ENCODE data around the gene DACT3. TPM values are rescaled to one million over a fixed set of nuclear protein-coding genes. Genes with fewer than 3 reads are reported as not detected.

Gene DACT3
- total RNA-seq, 2 experiments from 2014 or later, result 0.15 to 0.20 TPM

GRCh38 chr19:46625731-46626130, 35.3 kb downstream of the DACT3 start:
- no peaks in the 10 kb centered on the region for H3K27me3 Mint-ChIP-seq
- peaks cover 29% of the 10 kb centered on the region for H3K4me1 Mint-ChIP-seq
- H3K27ac Mint-ChIP-seq, result no peak overlapping the region
- no peak overlapping the region for H3K4me3 Mint-ChIP-seq
- DNase-seq, result no peak
- H3K9me3 Mint-ChIP-seq, result no peaks in the 10 kb centered on the region
- POLR2A ChIA-PET, result interaction anchor here (0.9 kb wide), 1 partner anchor 25 kb away, joined by 3 read pairs; no protein-coding TSS in a partner anchor
- CTCF ChIA-PET, result interaction anchor here (1.9 kb wide), 1 partner anchor 36 kb away, joined by 4 read pairs; the partner anchor contains the start of gene DACT3
- no peaks in the 10 kb centered on the region for H3K36me3 Mint-ChIP-seq (ENCODE audit: low read depth)

- DNase-seq, result peak; percentile 27
- H3K4me1 Mint-ChIP-seq, result peaks cover 34% of the 10 kb centered on the region
- H3K27ac Mint-ChIP-seq, result peak within 1 kb of the TSS; percentile 54
- H3K9me3 Mint-ChIP-seq, result no peaks in the 10 kb centered on the region
- ChIA-PET CTCF (interaction anchor here (0.6 to 1.9 kb wide), 2 partner anchors 36 to 138 kb away, joined by 3 to 4 read pairs; partner anchors contain the start of gene DACT3), POLR2A (interaction anchor here (0.6 to 1.9 kb wide), 2 partner anchors 14 to 24 kb away, joined by 3 to 7 read pairs; no protein-coding TSS in a partner anchor)
- peak within 1 kb of the TSS; percentile 71 for H3K4me3 Mint-ChIP-seq
- H3K36me3 Mint-ChIP-seq (ENCODE audit: low read depth), result no peaks in the 10 kb centered on the region
- no peaks in the 10 kb centered on the region for H3K27me3 Mint-ChIP-seq
Observed at GRCh38 chr19:46624958-46625661, 35.9 kb downstream of the DACT3 start, which contains the start of gene PTGIR. Gene PTGIR (minus strand): TSS chr19:46625089. CDS start chr19:46624225, 864 bp downstream.

DNA sequence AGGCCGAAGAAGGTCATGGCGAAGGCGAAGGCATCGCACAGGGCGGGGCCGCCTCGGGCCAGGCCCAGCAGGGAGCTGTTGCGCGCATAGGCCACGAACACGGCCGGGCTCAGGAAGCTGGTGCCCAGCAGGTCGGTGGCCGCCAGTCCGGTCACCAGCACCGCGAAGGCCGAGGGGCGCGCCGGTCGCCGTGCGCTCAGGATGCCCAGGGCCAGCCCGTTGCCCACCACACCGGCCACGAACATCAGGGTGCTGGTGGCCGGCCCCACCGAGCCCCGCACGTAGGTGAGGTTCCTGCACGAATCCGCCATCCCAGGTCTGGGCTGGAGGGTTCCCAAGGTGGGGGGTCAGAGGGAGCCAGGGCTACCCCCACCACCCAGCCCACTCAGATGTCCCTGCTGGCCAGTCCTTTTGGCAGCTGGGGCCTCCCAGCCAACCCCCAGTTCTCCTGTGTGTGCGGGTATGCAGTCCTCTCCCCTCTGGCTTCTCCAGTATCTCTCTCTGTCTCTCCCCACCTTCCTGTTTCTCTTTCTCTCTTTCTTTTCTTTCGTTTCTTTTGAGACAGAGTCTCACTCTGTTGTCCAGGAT, 37.0 kb downstream of the DACT3 start:
- ChIA-PET POLR2A (interaction anchor here (0.6 to 1.9 kb wide), 2 partner anchors 10 to 12 kb away, joined by 3 to 7 read pairs; no protein-coding TSS in a partner anchor), CTCF (interaction anchor here (1.0 to 1.9 kb wide), 2 partner anchors 10 to 37 kb away, joined by 3 to 4 read pairs; partner anchors contain the start of gene DACT3)
- Mint-ChIP-seq H3K4me3 (peak overlapping the region; percentile 71), H3K27me3 (no peaks in the 10 kb centered on the region), H3K4me1 (peaks cover 45% of the 10 kb centered on the region), H3K9me3 (no peaks in the 10 kb centered on the region), H3K36me3 (ENCODE audit: low read depth) (no peaks in the 10 kb centered on the region), H3K27ac (peak overlapping the region; percentile 41)
- DNase-seq, result no peak

GRCh38 chr19:46622118-46622446, 38.9 kb downstream of the DACT3 start:
- Mint-ChIP-seq H3K4me1 (peaks cover 57% of the 10 kb centered on the region), H3K4me3 (no peak overlapping the region), H3K27ac (no peak overlapping the region), H3K27me3 (no peaks in the 10 kb centered on the region), H3K36me3 (ENCODE audit: low read depth) (no peaks in the 10 kb centered on the region), H3K9me3 (no peaks in the 10 kb centered on the region)
- POLR2A ChIA-PET, result interaction anchor here (0.8 kb wide), 1 partner anchor 20 kb away, joined by 3 read pairs; no protein-coding TSS in a partner anchor
- no peak for DNase-seq
- CTCF ChIA-PET, result interaction anchor here (1.1 to 3.7 kb wide), 3 partner anchors 10 to 12 kb away, joined by 3 to 10 read pairs (median 4); no protein-coding TSS in a partner anchor

- POLR2A ChIA-PET, result interaction anchor here (0.5 to 2.5 kb wide), 3 partner anchors 12 to 483 kb away, joined by 3 to 6 read pairs (median 5); no protein-coding TSS in a partner anchor
- H3K27me3 Mint-ChIP-seq, result no peaks in the 10 kb centered on the region
- no peaks in the 10 kb centered on the region for H3K9me3 Mint-ChIP-seq
- H3K36me3 Mint-ChIP-seq (ENCODE audit: low read depth), result no peaks in the 10 kb centered on the region
- no peak overlapping the region for H3K4me3 Mint-ChIP-seq
- no peak for DNase-seq
- CTCF ChIA-PET, result interaction anchor here (1.1 to 3.7 kb wide), 2 partner anchors 9 to 12 kb away, joined by 3 to 10 read pairs; no protein-coding TSS in a partner anchor
- H3K4me1 Mint-ChIP-seq, result peaks cover 63% of the 10 kb centered on the region
- H3K27ac Mint-ChIP-seq, result peak overlapping the region; percentile 21
Observed at GRCh38 chr19:46621191-46622117, 39.5 kb downstream of the DACT3 start.

DNA sequence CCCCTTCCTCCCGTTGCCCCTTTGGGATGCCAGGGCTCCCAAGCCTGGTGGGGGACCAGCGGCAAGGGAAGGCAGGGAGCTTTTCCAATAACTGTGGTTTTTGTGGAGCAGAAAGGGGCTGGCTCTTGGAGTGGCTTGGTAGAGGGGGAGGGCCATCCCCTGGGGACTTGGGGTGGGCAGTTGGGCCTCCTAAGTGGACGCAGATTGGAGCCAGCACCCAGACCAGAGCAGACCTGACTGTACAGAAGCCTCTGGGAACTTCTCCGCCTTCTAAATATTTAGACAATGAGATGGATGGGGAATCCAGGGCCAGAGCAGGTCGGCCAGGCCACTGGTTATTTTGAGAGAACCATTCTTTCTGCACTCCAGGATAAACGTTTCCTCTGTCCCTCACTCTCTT, 40.3 kb downstream of the DACT3 start:
- Mint-ChIP-seq H3K27me3 (no peaks in the 10 kb centered on the region), H3K9me3 (no peaks in the 10 kb centered on the region), H3K4me3 (no peak overlapping the region), H3K27ac (no peak overlapping the region), H3K4me1 (peaks cover 69% of the 10 kb centered on the region), H3K36me3 (ENCODE audit: low read depth) (no peaks in the 10 kb centered on the region)
- POLR2A ChIA-PET, result interaction anchor here (0.5 to 2.5 kb wide), 3 partner anchors 13 to 482 kb away, joined by 3 to 6 read pairs (median 5); no protein-coding TSS in a partner anchor
- no peak for DNase-seq
- CTCF ChIA-PET, result interaction anchor here (1.4 to 3.7 kb wide), 2 partner anchors 9 to 10 kb away, joined by 3 to 10 read pairs; no protein-coding TSS in a partner anchor

DNA sequence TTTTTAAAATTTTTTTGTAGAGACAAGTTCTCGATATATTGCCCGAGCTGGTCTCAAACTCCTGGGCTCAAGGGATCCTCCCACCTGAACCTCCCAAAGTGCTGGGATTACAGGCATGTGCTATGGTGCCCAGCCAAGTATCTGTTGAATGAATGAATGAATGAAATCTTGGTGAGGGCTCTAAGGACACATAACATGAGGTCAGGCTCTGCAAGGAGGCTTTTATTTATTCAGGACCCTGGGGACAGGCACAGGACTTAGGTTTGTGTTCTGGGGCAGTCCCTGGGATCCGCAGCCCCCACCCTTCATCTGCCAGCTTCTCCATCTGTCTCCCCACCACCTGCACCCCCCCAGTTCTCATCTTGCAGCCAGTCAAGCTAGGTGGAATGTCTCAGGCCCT, 40.7 kb downstream of the DACT3 start:
- CTCF ChIA-PET, result interaction anchor here (0.5 to 3.7 kb wide), 4 partner anchors 8 to 487 kb away, joined by 3 to 10 read pairs (median 4); no protein-coding TSS in a partner anchor
- POLR2A ChIA-PET, result interaction anchor here (0.8 to 2.8 kb wide), 4 partner anchors 13 to 94 kb away, joined by 3 to 17 read pairs (median 6); partner anchors contain the start of gene CALM3
- Mint-ChIP-seq H3K27ac (peak overlapping the region; percentile 67), H3K9me3 (no peaks in the 10 kb centered on the region), H3K36me3 (ENCODE audit: low read depth) (no peaks in the 10 kb centered on the region), H3K4me1 (peaks cover 67% of the 10 kb centered on the region), H3K4me3 (no peak overlapping the region), H3K27me3 (no peaks in the 10 kb centered on the region)
- DNase-seq, result no peak

DNA sequence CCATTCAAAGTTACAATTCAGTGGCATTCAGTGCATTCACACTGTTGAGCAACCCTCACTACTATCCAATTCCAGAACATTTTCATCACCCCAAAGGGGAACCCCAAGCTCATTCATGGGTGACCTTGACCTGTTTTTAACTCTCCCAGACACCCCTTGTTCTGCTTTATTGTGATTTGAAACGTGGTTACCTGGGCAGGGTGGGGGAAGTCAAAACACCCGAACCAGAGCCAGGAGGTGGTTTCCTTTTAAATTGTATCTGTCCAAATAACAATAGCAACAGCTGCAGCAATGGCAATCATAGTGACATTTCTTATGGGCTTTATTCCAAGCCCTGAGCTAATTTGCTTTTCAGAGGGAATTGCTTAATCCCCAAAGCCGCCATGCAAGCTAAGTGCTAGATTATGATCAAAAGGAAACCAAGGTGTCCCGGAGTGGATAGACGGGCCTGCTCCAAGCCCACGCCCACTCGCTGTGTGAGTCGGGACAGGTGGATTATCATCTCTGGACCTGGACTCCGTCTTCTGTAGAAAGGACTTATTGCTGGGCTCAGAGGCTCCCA, 42.2 kb downstream of the DACT3 start:
- peaks cover 64% of the 10 kb centered on the region for H3K4me1 Mint-ChIP-seq
- ChIA-PET CTCF (interaction anchor here (1.1 to 7.9 kb wide), 3 partner anchors 14 to 148 kb away, joined by 3 to 136 read pairs (median 5); partner anchors contain the start of gene DACT3), POLR2A (interaction anchor here (0.5 to 2.8 kb wide), 5 partner anchors 11 to 1169 kb away, joined by 3 to 17 read pairs (median 3); partner anchors contain the start of genes CALM3 and DACT3)
- no peaks in the 10 kb centered on the region for H3K36me3 Mint-ChIP-seq (ENCODE audit: low read depth)
- H3K9me3 Mint-ChIP-seq, result no peaks in the 10 kb centered on the region
- peak overlapping the region; percentile 67 for H3K27ac Mint-ChIP-seq
- DNase-seq, result no peak
- no peaks in the 10 kb centered on the region for H3K27me3 Mint-ChIP-seq
- no peak overlapping the region for H3K4me3 Mint-ChIP-seq

DNA sequence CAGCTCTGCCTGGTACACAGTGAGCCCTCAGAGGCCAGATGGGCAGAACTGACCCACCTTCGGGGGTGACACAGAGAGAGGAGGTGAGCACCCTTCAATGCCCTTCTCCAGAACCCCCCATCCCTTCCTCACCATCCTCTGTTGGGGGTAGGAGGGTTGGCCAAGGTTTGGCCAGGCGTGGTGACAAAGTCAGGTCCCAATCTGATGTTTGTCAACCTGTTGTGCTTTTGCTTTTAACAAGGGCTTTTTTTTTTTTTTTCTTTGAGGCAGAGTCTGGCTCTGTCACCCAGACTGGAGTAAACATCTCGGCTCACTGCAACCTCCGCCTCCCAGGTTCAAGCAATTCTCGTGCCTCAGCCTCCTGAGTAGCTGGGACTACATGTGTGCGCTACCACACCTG, 43.4 kb downstream of the DACT3 start:
- Mint-ChIP-seq H3K27me3 (no peaks in the 10 kb centered on the region), H3K9me3 (no peaks in the 10 kb centered on the region), H3K36me3 (ENCODE audit: low read depth) (no peaks in the 10 kb centered on the region), H3K4me1 (peaks cover 70% of the 10 kb centered on the region), H3K4me3 (no peak overlapping the region), H3K27ac (peak overlapping the region; percentile 54)
- ChIA-PET CTCF (interaction anchor here (0.6 to 7.9 kb wide), 7 partner anchors 9 to 136 kb away, joined by 3 to 136 read pairs (median 9); partner anchors contain the start of genes CALM3 and DACT3), POLR2A (interaction anchor here (0.8 to 4.3 kb wide), 3 partner anchors 16 to 47 kb away, joined by 3 to 34 read pairs (median 17); partner anchors contain the start of gene CALM3)
- no peak for DNase-seq

DNA sequence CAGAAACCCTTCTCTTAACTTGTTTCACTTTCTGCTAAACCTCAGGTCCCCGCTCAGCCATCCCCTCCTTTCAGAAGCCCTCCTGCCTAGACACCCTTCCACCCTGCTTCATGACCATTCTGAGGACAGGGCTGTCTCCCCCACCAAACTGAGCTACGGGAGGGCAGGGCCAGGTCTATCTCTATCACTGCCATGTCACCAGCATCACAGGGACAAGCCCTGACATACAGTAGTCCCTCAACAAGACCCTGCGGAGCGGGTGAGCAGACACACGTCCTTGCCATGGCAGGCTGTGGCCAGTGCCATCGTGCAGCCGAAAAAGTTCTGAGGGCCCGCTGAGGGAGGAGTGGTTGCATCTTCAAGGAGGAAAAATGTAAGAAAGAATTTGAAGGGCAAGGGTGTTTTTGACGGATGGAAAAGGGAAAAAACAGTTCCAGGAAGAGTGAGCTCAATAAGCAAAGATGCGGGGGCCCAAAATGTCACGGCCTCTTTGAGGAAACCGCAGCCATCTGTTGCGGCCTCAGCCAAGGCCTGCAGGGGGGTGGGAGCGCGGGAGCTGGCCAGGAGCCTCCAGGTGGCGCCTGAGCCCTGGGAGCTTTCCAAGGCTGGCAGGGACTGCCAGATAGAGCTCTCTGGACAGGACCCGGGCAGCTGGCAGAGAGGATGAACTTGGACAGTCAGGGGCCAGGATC, 44.2 kb downstream of the DACT3 start:
- Mint-ChIP-seq H3K9me3 (no peaks in the 10 kb centered on the region), H3K4me3 (peak overlapping the region; percentile 15)

DNA sequence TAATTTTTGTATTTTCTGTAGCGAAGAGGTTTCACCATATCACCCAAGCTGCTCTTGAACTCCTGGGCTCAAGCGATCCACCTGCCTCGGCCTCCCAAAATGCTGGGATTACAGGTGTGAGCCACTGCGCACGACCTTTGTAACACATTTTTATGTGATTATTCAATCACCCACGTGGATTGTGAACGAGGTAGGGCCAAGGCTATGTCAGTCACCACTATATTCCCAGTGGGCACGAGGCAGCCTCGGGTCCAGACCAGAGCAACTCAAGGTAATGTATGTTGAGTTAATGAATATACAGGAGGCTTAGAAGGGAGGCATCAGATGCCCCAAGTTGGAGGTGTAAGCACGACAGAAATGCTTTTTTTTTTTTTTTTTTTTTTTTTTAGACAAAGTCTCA, 45.0 kb downstream of the DACT3 start:
- DNase-seq, result no peak
- H3K4me3 Mint-ChIP-seq, result no peak overlapping the region
- peaks cover 7% of the 10 kb centered on the region for H3K36me3 Mint-ChIP-seq (ENCODE audit: low read depth)
- peaks cover 73% of the 10 kb centered on the region for H3K4me1 Mint-ChIP-seq
- POLR2A ChIA-PET, result interaction anchor here (4.3 kb wide), 1 partner anchor 15 kb away, joined by 34 read pairs; the partner anchor contains the start of gene CALM3
- H3K9me3 Mint-ChIP-seq, result no peaks in the 10 kb centered on the region
- no peaks in the 10 kb centered on the region for H3K27me3 Mint-ChIP-seq
- CTCF ChIA-PET, result interaction anchor here (1.0 to 7.9 kb wide), 5 partner anchors 12 to 115 kb away, joined by 3 to 136 read pairs (median 3); partner anchors contain the start of genes CALM3 and DACT3
- peak overlapping the region; percentile 62 for H3K27ac Mint-ChIP-seq

More for the DNA sequence above, 44.2 kb downstream of the DACT3 start:
- peak; percentile 39 for DNase-seq
- peak overlapping the region; percentile 89 for H3K27ac Mint-ChIP-seq
- ChIA-PET POLR2A (interaction anchor here (0.8 to 4.3 kb wide), 3 partner anchors 14 to 48 kb away, joined by 3 to 34 read pairs (median 4); partner anchors contain the start of gene CALM3), CTCF (interaction anchor here (0.7 to 7.9 kb wide), 11 partner anchors 11 to 1153 kb away, joined by 3 to 136 read pairs (median 3); partner anchors contain the start of genes CALM3 and DACT3)
- H3K36me3 Mint-ChIP-seq (ENCODE audit: low read depth), result no peaks in the 10 kb centered on the region
- H3K4me1 Mint-ChIP-seq, result peaks cover 70% of the 10 kb centered on the region
- no peaks in the 10 kb centered on the region for H3K27me3 Mint-ChIP-seq

All from activated CD4-positive, alpha-beta memory T cell treated with anti-CD3 and anti-CD28 coated beads, Interleukin-2, amount 10 ng/mL, durations not matched to agents 7 days and 5 days (primary cell).